ENCODE data around the gene FAF2.
"Not testable (repeated sequence)": the region's sequence is repeated elsewhere in the genome, so short reads cannot be mapped to it uniquely, and the experiment has no call there.

Gene FAF2

GRCh38 chr5:176543428-176544182 is 95.4 kb downstream of the FAF2 start:
- H3K27me3 ChIP-seq (ENCODE audit: control insufficient read depth, insufficient read depth, low read length): no peaks in the 10 kb centered on the region
- peak overlapping the region; percentile 66 for H3K4me3 ChIP-seq (ENCODE audit: low read depth, low read length)
- no peaks in the 10 kb centered on the region for H3K36me3 ChIP-seq (ENCODE audit: control insufficient read depth, insufficient read depth, low read length)
- peak overlapping the region; percentile 19 for H3K9ac ChIP-seq (ENCODE audit: low read depth, low read length)
- peaks cover 17% of the 10 kb centered on the region for H3K4me1 ChIP-seq (ENCODE audit: control insufficient read depth, insufficient read depth, low read length)
- no peaks in the 10 kb centered on the region for H3K9me3 ChIP-seq (ENCODE audit: control insufficient read depth, insufficient read depth, low read length)

GRCh38 chr5:176545388-176545736 is 97.2 kb downstream of the FAF2 start:
- Histone ChIP-seq H3K36me3 (ENCODE audit: control insufficient read depth, insufficient read depth, low read length) (no peaks in the 10 kb centered on the region), H3K4me1 (ENCODE audit: control insufficient read depth, insufficient read depth, low read length) (peaks cover 17% of the 10 kb centered on the region)

GRCh38 chr5:176545737-176546509 is 97.7 kb downstream of the FAF2 start:
- Histone ChIP-seq H3K9ac (ENCODE audit: low read depth, low read length) (no peak overlapping the region), H3K9me3 (ENCODE audit: control insufficient read depth, insufficient read depth, low read length) (no peaks in the 10 kb centered on the region), H3K36me3 (ENCODE audit: control insufficient read depth, insufficient read depth, low read length) (no peaks in the 10 kb centered on the region), H3K27me3 (ENCODE audit: control insufficient read depth, insufficient read depth, low read length) (no peaks in the 10 kb centered on the region), H3K4me1 (ENCODE audit: control insufficient read depth, insufficient read depth, low read length) (peaks cover 13% of the 10 kb centered on the region), H3K4me3 (ENCODE audit: low read depth, low read length) (no peak overlapping the region)

More at GRCh38 chr5:176545388-176545736, 97.2 kb downstream of the FAF2 start:
- no peaks in the 10 kb centered on the region for H3K9me3 ChIP-seq (ENCODE audit: control insufficient read depth, insufficient read depth, low read length)
- no peak overlapping the region for H3K4me3 ChIP-seq (ENCODE audit: low read depth, low read length)
- no peaks in the 10 kb centered on the region for H3K27me3 ChIP-seq (ENCODE audit: control insufficient read depth, insufficient read depth, low read length)
- no peak overlapping the region for H3K9ac ChIP-seq (ENCODE audit: low read depth, low read length)

GRCh38 chr5:176547802-176548201 is 99.6 kb downstream of the FAF2 start:
- Histone ChIP-seq H3K36me3 (ENCODE audit: control insufficient read depth, insufficient read depth, low read length) (no peaks in the 10 kb centered on the region), H3K27me3 (ENCODE audit: control insufficient read depth, insufficient read depth, low read length) (no peaks in the 10 kb centered on the region), H3K9me3 (ENCODE audit: control insufficient read depth, insufficient read depth, low read length) (no peaks in the 10 kb centered on the region), H3K9ac (ENCODE audit: low read depth, low read length) (no peak overlapping the region), H3K4me3 (ENCODE audit: low read depth, low read length) (no peak overlapping the region), H3K4me1 (ENCODE audit: control insufficient read depth, insufficient read depth, low read length) (no peaks in the 10 kb centered on the region)

- H3K27me3 ChIP-seq (ENCODE audit: control insufficient read depth, insufficient read depth, low read length): no peaks in the 10 kb centered on the region
- H3K4me3 ChIP-seq (ENCODE audit: low read depth, low read length): no peak within 1 kb of the TSS
- H3K36me3 ChIP-seq (ENCODE audit: control insufficient read depth, insufficient read depth, low read length): no peaks in the 10 kb centered on the region
- peaks cover 2% of the 10 kb centered on the region for H3K4me1 ChIP-seq (ENCODE audit: control insufficient read depth, insufficient read depth, low read length)
- no peak within 1 kb of the TSS for H3K9ac ChIP-seq (ENCODE audit: low read depth, low read length)
- H3K9me3 ChIP-seq (ENCODE audit: control insufficient read depth, insufficient read depth, low read length): no peaks in the 10 kb centered on the region
Measured at GRCh38 chr5:176548967-176549444, 100.8 kb downstream of the FAF2 start, which contains the start of gene CDHR2. Gene CDHR2, plus strand, starts transcription at chr5:176549342. Its CDS starts 16,011 bp downstream, at chr5:176565353.

- no peak overlapping the region for H3K4me3 ChIP-seq (ENCODE audit: low read depth, low read length)
- H3K36me3 ChIP-seq (ENCODE audit: control insufficient read depth, insufficient read depth, low read length): no peaks in the 10 kb centered on the region
- H3K9me3 ChIP-seq (ENCODE audit: control insufficient read depth, insufficient read depth, low read length): no peaks in the 10 kb centered on the region
- H3K9ac ChIP-seq (ENCODE audit: low read depth, low read length): no peak overlapping the region
- H3K4me1 ChIP-seq (ENCODE audit: control insufficient read depth, insufficient read depth, low read length): peaks cover 2% of the 10 kb centered on the region
- H3K27me3 ChIP-seq (ENCODE audit: control insufficient read depth, insufficient read depth, low read length): no peaks in the 10 kb centered on the region
Measured at GRCh38 chr5:176549871-176550270, 101.7 kb downstream of the FAF2 start.

GRCh38 chr5:176550275-176550831 is 102.2 kb downstream of the FAF2 start:
- H3K27me3 ChIP-seq (ENCODE audit: control insufficient read depth, insufficient read depth, low read length): no peaks in the 10 kb centered on the region
- no peaks in the 10 kb centered on the region for H3K36me3 ChIP-seq (ENCODE audit: control insufficient read depth, insufficient read depth, low read length)
- H3K4me1 ChIP-seq (ENCODE audit: control insufficient read depth, insufficient read depth, low read length): peaks cover 2% of the 10 kb centered on the region
- no peak overlapping the region for H3K4me3 ChIP-seq (ENCODE audit: low read depth, low read length)
- H3K9ac ChIP-seq (ENCODE audit: low read depth, low read length): no peak overlapping the region
- no peaks in the 10 kb centered on the region for H3K9me3 ChIP-seq (ENCODE audit: control insufficient read depth, insufficient read depth, low read length)

- H3K4me3 ChIP-seq (ENCODE audit: low read depth, low read length); H3K9me3 ChIP-seq (ENCODE audit: control insufficient read depth, insufficient read depth, low read length); H3K27me3 ChIP-seq (ENCODE audit: control insufficient read depth, insufficient read depth, low read length); H3K4me1 ChIP-seq (ENCODE audit: control insufficient read depth, insufficient read depth, low read length); H3K36me3 ChIP-seq (ENCODE audit: control insufficient read depth, insufficient read depth, low read length); H3K9ac ChIP-seq (ENCODE audit: low read depth, low read length): not testable (repeated sequence)
Measured at GRCh38 chr5:176550937-176551336, 102.8 kb downstream of the FAF2 start.

GRCh38 chr5:176552332-176552869 is 104.2 kb downstream of the FAF2 start:
- Histone ChIP-seq H3K9me3 (ENCODE audit: control insufficient read depth, insufficient read depth, low read length) (no peaks in the 10 kb centered on the region), H3K4me3 (ENCODE audit: low read depth, low read length) (no peak overlapping the region), H3K27me3 (ENCODE audit: control insufficient read depth, insufficient read depth, low read length) (no peaks in the 10 kb centered on the region), H3K36me3 (ENCODE audit: control insufficient read depth, insufficient read depth, low read length) (no peaks in the 10 kb centered on the region), H3K9ac (ENCODE audit: low read depth, low read length) (no peak overlapping the region), H3K4me1 (ENCODE audit: control insufficient read depth, insufficient read depth, low read length) (peaks cover 2% of the 10 kb centered on the region)

GRCh38 chr5:176553260-176554085 is 105.3 kb downstream of the FAF2 start:
- no peak overlapping the region for H3K9ac ChIP-seq (ENCODE audit: low read depth, low read length)
- H3K9me3 ChIP-seq (ENCODE audit: control insufficient read depth, insufficient read depth, low read length): no peaks in the 10 kb centered on the region
- no peaks in the 10 kb centered on the region for H3K36me3 ChIP-seq (ENCODE audit: control insufficient read depth, insufficient read depth, low read length)
- H3K4me3 ChIP-seq (ENCODE audit: low read depth, low read length): no peak overlapping the region
- H3K27me3 ChIP-seq (ENCODE audit: control insufficient read depth, insufficient read depth, low read length): no peaks in the 10 kb centered on the region
- H3K4me1 ChIP-seq (ENCODE audit: control insufficient read depth, insufficient read depth, low read length): peaks cover 2% of the 10 kb centered on the region

- no peaks in the 10 kb centered on the region for H3K36me3 ChIP-seq (ENCODE audit: control insufficient read depth, insufficient read depth, low read length)
- no peak overlapping the region for H3K4me3 ChIP-seq (ENCODE audit: low read depth, low read length)
- H3K4me1 ChIP-seq (ENCODE audit: control insufficient read depth, insufficient read depth, low read length): peaks cover 2% of the 10 kb centered on the region
Measured at GRCh38 chr5:176557846-176558245, 109.7 kb downstream of the FAF2 start.

More at GRCh38 chr5:176557846-176558245, 109.7 kb downstream of the FAF2 start:
- Histone ChIP-seq H3K27me3 (ENCODE audit: control insufficient read depth, insufficient read depth, low read length) (no peaks in the 10 kb centered on the region), H3K9ac (ENCODE audit: low read depth, low read length) (no peak overlapping the region), H3K9me3 (ENCODE audit: control insufficient read depth, insufficient read depth, low read length) (no peaks in the 10 kb centered on the region)
